Hematopoietic multipotent progenitor cell treated with erythropoietin and hydrocortisone succinate and interleukin-3 and kit ligand, for 6 days (in vitro differentiated cells): Measurements from ENCODE around the gene SLC25A10.

Experiments used
- DNase-seq: peaks from one replicate; pipeline ENCODE4 v3.0.0-alpha.2; 2015

SLC25A10 gene

DNA sequence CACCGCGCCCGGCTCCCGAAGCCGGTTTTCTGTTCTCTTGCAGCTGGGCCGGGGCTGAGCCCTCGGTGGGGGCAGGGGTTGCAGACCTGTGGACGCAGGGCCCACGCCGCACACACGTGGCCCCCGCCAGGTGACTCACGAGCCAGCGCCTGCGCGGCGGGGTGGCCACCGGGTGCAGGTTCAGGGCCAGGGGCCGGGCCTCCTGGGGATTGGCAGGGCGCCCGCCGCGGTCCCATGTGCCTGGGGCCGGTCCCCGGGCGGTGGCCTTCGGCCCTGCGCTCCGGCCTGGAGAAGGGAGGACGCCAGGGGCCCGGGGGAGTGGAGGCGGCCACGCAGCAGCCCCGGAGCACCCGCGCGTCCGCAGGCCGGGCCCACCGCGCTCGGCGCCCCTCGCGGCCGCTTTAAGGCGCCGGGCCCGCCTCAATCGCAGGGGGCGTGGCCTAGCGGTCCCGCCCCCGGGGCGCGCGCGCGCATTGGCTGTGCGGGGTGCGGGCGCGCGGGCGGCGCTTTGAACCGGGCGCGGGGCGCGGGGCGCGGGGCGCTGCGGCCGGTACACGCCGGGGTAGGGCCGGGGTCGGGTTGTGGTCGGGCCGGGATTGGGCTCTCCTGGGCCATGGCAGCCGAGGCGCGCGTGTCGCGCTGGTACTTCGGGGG lies at the start of gene SLC25A10:
TSS of gene SLC25A10 (plus strand) at position 471 of the 654 bp plus-strand sequence. CDS start at position 614, 143 bp downstream.
- DNase-seq = peak; percentile 87

DNA sequence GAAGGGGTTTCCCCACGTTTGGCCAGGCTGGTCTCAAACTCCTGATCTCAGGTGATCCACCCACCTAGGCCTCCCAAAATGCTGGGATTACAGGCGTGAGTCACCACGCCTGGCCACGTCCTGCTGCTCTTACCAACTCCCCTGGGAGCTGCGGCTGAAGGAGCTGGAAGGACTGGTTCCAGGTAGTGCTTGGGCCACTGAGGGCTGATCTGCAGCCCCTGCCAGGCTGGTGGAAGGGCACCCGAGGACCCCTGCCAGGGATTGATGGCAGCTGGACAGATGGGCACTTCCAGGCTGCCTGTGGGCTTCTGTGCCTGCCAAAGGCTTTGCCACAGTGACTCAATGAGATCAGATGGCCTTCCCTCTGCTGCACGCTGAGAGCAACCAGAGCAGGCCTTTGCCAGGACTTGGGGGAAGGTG lies 48.0 kb upstream of the SLC25A10 start:
- no peak for DNase-seq

DNA sequence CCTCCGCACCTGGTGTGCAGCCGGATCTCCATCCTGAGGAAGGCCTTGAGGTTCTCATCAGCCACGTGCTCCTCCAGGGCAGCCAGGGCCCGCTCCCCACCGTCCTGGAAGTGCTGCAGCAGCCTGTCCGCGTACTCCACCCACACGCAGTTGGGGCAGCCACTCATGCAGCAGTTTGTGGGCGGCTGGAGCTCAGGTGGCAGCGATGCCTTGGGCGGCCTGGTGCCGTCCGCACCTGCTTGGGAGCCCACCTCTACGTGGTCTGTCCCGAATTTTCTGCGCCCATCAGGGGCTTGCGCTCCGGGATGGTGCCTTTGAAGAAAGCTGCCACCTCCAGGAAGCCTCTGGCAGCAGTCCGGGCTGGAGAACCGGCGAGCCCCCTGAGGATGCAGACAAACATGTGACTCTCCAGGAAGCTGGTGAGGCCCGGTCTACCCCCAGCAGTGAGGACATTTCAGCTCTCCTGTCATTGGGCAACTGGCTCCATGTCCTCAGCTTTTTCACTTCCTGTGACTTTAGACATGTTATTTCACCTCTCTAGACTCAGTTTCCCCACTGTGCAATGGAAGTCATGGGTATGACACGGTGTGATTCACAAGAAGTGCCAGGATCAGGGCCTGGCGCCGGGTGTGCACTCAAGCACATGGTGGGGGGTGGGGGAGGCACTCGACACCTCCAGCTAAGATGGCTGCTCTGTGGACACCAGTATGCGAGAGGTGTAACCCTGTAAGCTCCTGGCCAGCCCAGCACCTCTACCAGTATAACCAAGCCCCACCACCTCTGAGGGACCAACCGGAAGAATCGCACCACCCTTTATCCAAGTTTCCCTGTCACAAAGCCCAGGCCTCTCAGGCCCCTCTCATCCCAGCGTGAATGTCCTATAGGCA lies 46.6 kb upstream of the SLC25A10 start:
- DNase-seq = peak; percentile 81

DNA sequence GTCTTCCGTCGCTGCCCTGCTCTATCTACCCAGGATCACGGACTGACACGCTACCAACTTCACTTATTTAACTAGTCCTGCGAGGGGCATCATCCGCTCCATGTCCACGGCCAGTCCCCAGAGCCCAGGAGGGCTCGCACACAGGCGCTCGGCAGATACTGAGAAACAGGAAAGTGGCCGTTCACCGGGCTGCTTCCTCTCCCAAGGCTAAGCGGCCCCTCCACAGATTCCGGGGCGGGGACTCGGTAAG lies 46.1 kb upstream of the SLC25A10 start:
- DNase-seq = peak; percentile 56

- peak; percentile 98 for DNase-seq
Measured at GRCh38 chr17:81666342-81667191, 45.5 kb upstream of the SLC25A10 start, which contains the start of the genes CCDC137 and OXLD1. Gene CCDC137, plus strand, starts transcription at chr17:81666737. Its CDS starts 30 bp downstream, at chr17:81666767. Gene OXLD1, minus strand, starts transcription at chr17:81666605. Its CDS starts 28 bp downstream, at chr17:81666577.

- DNase-seq = peak; percentile 72
Measured at GRCh38 chr17:81667754-81668153, 44.3 kb upstream of the SLC25A10 start.

GRCh38 chr17:81672504-81672903 lies 39.6 kb upstream of the SLC25A10 start:
- DNase-seq = no peak

GRCh38 chr17:81672954-81673353 lies 39.1 kb upstream of the SLC25A10 start:
- DNase-seq = no peak

DNA sequence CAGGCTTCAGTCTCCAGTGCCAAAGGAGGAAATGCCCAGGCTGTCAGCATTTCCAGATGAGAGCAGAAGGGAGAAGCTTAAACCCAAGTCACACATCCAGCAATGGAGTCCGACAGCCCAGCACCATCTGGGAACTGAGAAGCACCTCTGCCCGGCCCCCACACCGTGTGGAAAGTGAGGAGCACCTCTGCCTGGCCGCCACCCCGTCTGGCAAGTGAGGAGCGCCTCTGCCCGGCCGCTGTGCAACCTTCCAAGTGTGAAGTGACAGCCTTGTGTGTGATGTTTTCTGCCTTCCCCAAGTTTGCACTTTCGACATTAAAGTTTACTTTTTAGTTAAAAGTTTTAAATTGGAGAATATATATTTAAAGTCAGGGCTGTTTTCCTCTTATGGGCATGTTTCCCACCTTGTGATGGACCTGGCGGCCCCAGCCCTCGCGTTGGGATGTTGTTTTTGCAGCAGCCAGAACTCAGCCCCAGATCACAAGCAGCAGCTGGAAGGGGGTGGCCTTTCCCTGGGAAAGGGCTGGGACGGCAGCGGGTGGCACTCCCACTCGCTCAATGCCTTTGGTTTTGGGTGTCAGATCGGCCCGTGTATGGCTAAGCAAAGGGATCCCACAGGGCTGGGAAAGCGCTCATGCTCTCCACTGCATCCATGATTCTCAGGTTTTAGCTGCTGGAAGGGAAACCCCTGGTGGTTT lies 38.4 kb upstream of the SLC25A10 start:
- DNase-seq = no peak

- peak; percentile 51 for DNase-seq
Measured at GRCh38 chr17:81675515-81676221, 36.4 kb upstream of the SLC25A10 start.

DNA sequence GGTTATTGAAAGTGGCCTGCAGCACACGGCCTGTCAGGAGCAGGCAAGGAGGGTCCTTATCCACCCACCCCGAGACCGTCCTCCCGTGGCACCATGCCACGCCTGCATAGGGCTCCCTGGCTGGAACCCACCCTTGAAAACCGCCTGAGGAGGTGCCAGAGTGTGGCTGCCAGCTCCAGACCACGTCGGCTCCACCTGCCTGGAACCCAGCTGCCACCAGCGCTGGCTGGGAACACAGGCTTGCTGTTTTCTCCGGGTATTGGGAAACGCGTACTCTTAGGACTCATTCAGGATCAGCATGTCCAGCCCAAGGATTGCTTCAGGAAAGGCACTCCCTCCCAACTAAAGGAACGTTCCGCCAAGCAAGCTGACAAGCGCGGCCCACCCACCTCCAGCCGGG lies 35.2 kb upstream of the SLC25A10 start:
- DNase-seq = no peak

- DNase-seq = no peak
Measured at GRCh38 chr17:81680150-81680549, 31.9 kb upstream of the SLC25A10 start.

- DNase-seq = no peak
Measured at GRCh38 chr17:81681672-81682071, 30.4 kb upstream of the SLC25A10 start.

DNA sequence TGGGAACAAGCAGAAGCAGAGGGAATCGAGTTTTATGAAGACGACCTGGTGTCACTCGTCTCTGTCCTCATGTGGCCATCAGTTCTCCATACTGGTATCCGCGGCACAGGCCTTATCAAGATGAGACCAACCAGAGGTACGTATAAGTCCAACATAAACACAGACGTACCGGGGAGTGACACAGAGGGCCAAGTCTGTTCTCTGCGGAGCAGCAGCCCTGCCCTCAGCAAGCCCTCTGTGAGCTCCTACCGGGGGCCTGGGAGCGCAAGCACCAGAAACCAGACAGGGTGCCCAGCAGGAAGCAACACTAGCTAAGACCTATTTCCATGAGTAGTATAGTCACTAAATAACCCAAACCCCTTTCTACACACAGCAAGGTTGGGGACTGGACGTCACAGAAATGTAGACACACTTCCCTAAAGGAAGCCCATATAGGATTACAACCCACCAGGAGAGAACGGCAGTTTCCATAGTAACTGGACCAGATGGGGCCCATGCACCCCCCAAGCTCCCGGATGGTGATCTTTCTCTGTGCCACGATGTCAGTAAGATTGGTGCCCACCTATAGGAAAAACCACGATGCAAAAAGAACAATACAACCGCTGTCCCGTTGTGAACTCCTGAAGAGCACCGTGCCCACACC lies 29.4 kb upstream of the SLC25A10 start:
- no peak for DNase-seq

- peak; percentile 29 for DNase-seq
Measured at GRCh38 chr17:81683208-81683583, 28.9 kb upstream of the SLC25A10 start.

DNA sequence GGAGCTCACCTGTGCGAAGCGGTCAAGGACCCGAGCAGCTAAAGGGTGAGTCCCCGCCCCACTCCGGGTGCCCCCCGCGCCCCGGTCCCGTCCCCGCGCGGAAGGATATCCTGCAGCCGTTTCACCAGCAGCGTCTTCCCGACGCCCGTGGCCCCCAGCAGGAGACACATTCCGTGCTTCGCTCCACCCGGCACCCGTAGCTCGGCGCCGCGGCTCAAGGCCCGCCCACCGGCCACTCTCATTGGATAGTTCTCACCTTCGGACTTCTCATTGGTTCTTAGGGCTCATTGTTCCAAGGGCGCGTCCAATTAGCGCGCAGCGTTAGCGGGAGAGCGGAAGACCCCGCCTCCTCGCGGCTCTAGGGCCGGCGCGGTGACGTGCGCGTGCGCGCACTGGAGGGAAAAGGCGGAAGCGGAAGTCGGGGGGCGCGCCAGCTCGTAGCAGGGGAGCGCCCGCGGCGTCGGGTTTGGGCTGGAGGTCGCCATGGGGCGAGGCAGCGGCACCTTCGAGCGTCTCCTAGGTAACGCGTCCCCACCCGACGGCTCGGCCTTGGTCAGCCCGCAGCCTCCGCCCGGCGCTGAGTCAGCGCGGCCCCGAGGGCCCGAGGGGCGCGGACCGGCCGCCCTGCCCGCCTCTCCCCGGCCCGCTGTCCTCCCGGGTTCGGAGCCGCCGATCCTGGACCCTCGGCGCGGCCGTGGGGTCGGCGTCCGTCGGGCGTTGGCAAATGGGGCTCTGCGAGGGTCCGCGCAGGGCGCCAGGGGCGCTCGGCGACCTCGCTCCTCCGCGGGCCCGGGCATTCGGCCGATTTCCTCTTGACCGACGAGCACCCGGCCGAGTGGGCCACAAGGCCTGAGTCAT lies 28.3 kb upstream of the SLC25A10 start, which contains the start of the genes ARL16 and HGS:
TSS of gene ARL16 (minus strand) at position 214 of the 858 bp plus-strand sequence. CDS start at position 170, 44 bp downstream.
TSS of gene HGS (plus strand) at position 428 of the 858 bp plus-strand sequence. CDS start at position 484, 56 bp downstream.
- peak; percentile 100 for DNase-seq

GRCh38 chr17:81684442-81684911 lies 27.6 kb upstream of the SLC25A10 start:
- DNase-seq = peak; percentile 49

- peak; percentile 29 for DNase-seq
Measured at GRCh38 chr17:81685108-81685507, 27.0 kb upstream of the SLC25A10 start.

GRCh38 chr17:81686614-81687013 lies 25.5 kb upstream of the SLC25A10 start:
- DNase-seq = no peak
